C4-2B (cell line): ENCODE results near the gene RGL4.

Experiments
- CTCF ChIP-seq: fragments of 450-650 bp; conservative IDR thresholded peaks from 2 replicates; pipeline ENCODE4 v1.5.1; 2017; ENCODE audit warnings: mild to moderate bottlenecking
- ZFX ChIP-seq: fragments of 450-650 bp; IDR thresholded peaks from 2 replicates; pipeline ENCODE4 v1.6.1; 2017

GRCh38 chr22:23673826-23674690 lies 16.8 kb upstream of the RGL4 start:
- no peak for TF ChIP-seq CTCF
- TF ChIP-seq ZFX: no peak
